Hepatocyte (in vitro differentiated cells): ENCODE results near the gene PIGU. TPM values are rescaled to one million over a fixed set of nuclear protein-coding genes. Genes with fewer than 3 reads are reported as not detected.

Experiments used
- DNase-seq: peaks from one replicate; pipeline ENCODE4 v3.0.0-alpha.2; 2016; ENCODE audit warnings: low spot score
- H2AFZ ChIP-seq: fragments of 200-600 bp; sonication (generic); 2 replicates; pipeline ENCODE4 v1.6.0; 2016; ENCODE audit warnings: antibody characterized with exemption, mild to moderate bottlenecking
- H3K27ac ChIP-seq: fragments of 200-600 bp; sonication (generic); 2 replicates; pipeline ENCODE4 v1.5.1; 2016; ENCODE audit warnings: mild to moderate bottlenecking
- H3K27me3 ChIP-seq: fragments of 200-600 bp; sonication (generic); 2 replicates; pipeline ENCODE4 v1.6.1; 2016
- H3K36me3 ChIP-seq: fragments of 200-600 bp; sonication (generic); replicated peaks from 2 replicates; pipeline ENCODE4 v1.5.1; 2016; ENCODE audit warnings: low read depth; ENCODE audit not compliant: insufficient read depth
- H3K4me1 ChIP-seq: fragments of 200-600 bp; sonication (generic); 2 replicates; pipeline ENCODE4 v1.5.1; 2016; ENCODE audit warnings: mild to moderate bottlenecking, moderate library complexity; ENCODE audit not compliant: insufficient read depth
- H3K4me2 ChIP-seq: fragments of 200-600 bp; sonication (generic); 2 replicates; pipeline ENCODE4 v1.6.0; 2016
- H3K4me3 ChIP-seq: fragments of 200-600 bp; sonication (generic); 2 replicates; pipeline ENCODE4 v1.5.1; 2016; ENCODE audit warnings: mild to moderate bottlenecking
- H3K79me2 ChIP-seq: fragments of 200-600 bp; sonication (generic); 2 replicates; pipeline ENCODE4 v1.6.0; 2017; ENCODE audit warnings: mild to moderate bottlenecking
- H3K9me2 ChIP-seq: fragments of 200-600 bp; sonication (generic); replicated peaks from 2 replicates; pipeline ENCODE4 v1.6.0; 2017; ENCODE audit warnings: mild to moderate bottlenecking; ENCODE audit not compliant: insufficient read depth
- H3K9me3 ChIP-seq: fragments of 200-600 bp; sonication (generic); 2 replicates; pipeline ENCODE4 v1.5.1; 2016; ENCODE audit warnings: low read depth, mild to moderate bottlenecking
- H4K20me1 ChIP-seq: fragments of 200-600 bp; sonication (generic); 2 replicates; pipeline ENCODE4 v1.6.0; 2016; ENCODE audit warnings: mild to moderate bottlenecking; ENCODE audit not compliant: insufficient read depth, poor library complexity, severe bottlenecking
- CTCF ChIP-seq: fragments of 200-600 bp; sonication (generic); IDR thresholded peaks from 2 replicates; pipeline ENCODE4 v1.5.1; 2016; ENCODE audit warnings: antibody characterized with exemption, mild to moderate bottlenecking; ENCODE audit not compliant: poor library complexity
- EZH2 ChIP-seq: fragments of 200-600 bp; sonication (generic); IDR thresholded peaks from 2 replicates; pipeline ENCODE4 v1.6.1; 2016; ENCODE audit warnings: antibody characterized with exemption, mild to moderate bottlenecking, borderline replicate concordance
- EZH2phosphoT487 ChIP-seq: fragments of 200-600 bp; sonication (generic); IDR thresholded peaks from one replicate; pipeline ENCODE4 v1.6.1; 2018; ENCODE audit warnings: antibody characterized with exemption, mild to moderate bottlenecking, low read depth, moderate library complexity; ENCODE audit not compliant: unreplicated experiment, severe bottlenecking
- WGBS: methylation state at CpG from one replicate; pipeline ENCODE4 v1.1.6; 2016; ENCODE audit warnings: low lambda C conversion rate; ENCODE audit errors: missing lambda C conversion rate; 5-methylcytosine and 5-hydroxymethylcytosine counted together
- polyA plus RNA-seq: library from polyadenylated mRNA; unstranded; fragments of >200 nt; fragmentation: Nextera tagmentation; extraction: Ambion mirVana; gene quantifications from 2 replicates; pipeline ENCODE4 v1.2.1, GENCODE V29; 2016
- total RNA-seq: library from RNA; depleted of rRNA; stranded (reverse); fragments of >200 nt; gene quantifications from 2 replicates; pipeline ENCODE4 v1.2.3, GENCODE V29; 2014

Gene PIGU
- total and polyA plus RNA-seq, 2 experiments from 2014 or later = 19.3 to 31.5 TPM

- H3K36me3 ChIP-seq = no peaks in the 10 kb centered on the region
- WGBS = 63% methylated on average over 29 of the region's 43 CpGs
- DNase-seq = no peak
- H2AFZ ChIP-seq = peak overlapping the region; percentile 90
- H3K4me2 ChIP-seq = peak overlapping the region; percentile 88
- H3K27me3 ChIP-seq = no peaks in the 10 kb centered on the region
- TF ChIP-seq EZH2 = no peak
- no peak for TF ChIP-seq CTCF
- no peak for TF ChIP-seq EZH2phosphoT487
- H4K20me1 ChIP-seq = no peaks in the 10 kb centered on the region
- H3K4me1 ChIP-seq = peaks cover 6% of the 10 kb centered on the region
- H3K79me2 ChIP-seq = no peaks in the 10 kb centered on the region
- H3K9me2 ChIP-seq = no peaks in the 10 kb centered on the region
- H3K27ac ChIP-seq = peak overlapping the region; percentile 87
- peak overlapping the region; percentile 73 for H3K4me3 ChIP-seq
- no peaks in the 10 kb centered on the region for H3K9me3 ChIP-seq
These were observed 117.4 kb downstream of the PIGU start for GRCh38 chr20:34559311-34560140.

- H3K9me3 ChIP-seq = no peaks in the 10 kb centered on the region
- H3K36me3 ChIP-seq = no peaks in the 10 kb centered on the region
- H3K4me3 ChIP-seq = peak within 1 kb of the TSS; percentile 83
- peaks cover 6% of the 10 kb centered on the region for H3K4me1 ChIP-seq
- TF ChIP-seq CTCF = no peak
- TF ChIP-seq EZH2 = no peak
- no peak for TF ChIP-seq EZH2phosphoT487
- peak within 1 kb of the TSS; percentile 88 for H3K4me2 ChIP-seq
- no peaks in the 10 kb centered on the region for H3K79me2 ChIP-seq
- H4K20me1 ChIP-seq = no peaks in the 10 kb centered on the region
- WGBS = 2% methylated on average over 78 of the region's 103 CpGs
- no peaks in the 10 kb centered on the region for H3K9me2 ChIP-seq
- DNase-seq = peak; percentile 99
- H3K27me3 ChIP-seq = no peaks in the 10 kb centered on the region
- peak within 1 kb of the TSS; percentile 100 for H2AFZ ChIP-seq
- H3K27ac ChIP-seq = peak within 1 kb of the TSS; percentile 87
These were observed 118.3 kb downstream of the PIGU start, which contains the start of gene MAP1LC3A for GRCh38 chr20:34558320-34559218. MAP1LC3A (plus strand) TSS chr20:34558718; CDS start chr20:34558869, 151 bp downstream.

GRCh38 chr20:34557936-34558319 lies 119.0 kb downstream of the PIGU start:
- peak overlapping the region; percentile 83 for H3K4me3 ChIP-seq
- no peak for TF ChIP-seq EZH2phosphoT487
- no peak for TF ChIP-seq CTCF
- no peak for TF ChIP-seq EZH2
- peak overlapping the region; percentile 100 for H2AFZ ChIP-seq
- H3K4me1 ChIP-seq = peaks cover 6% of the 10 kb centered on the region
- no peaks in the 10 kb centered on the region for H3K79me2 ChIP-seq
- 56% methylated on average over 11 of the region's 11 CpGs for WGBS
- no peaks in the 10 kb centered on the region for H4K20me1 ChIP-seq
- no peaks in the 10 kb centered on the region for H3K9me3 ChIP-seq
- H3K27me3 ChIP-seq = no peaks in the 10 kb centered on the region
- no peaks in the 10 kb centered on the region for H3K9me2 ChIP-seq
- H3K27ac ChIP-seq = peak overlapping the region; percentile 75
- H3K36me3 ChIP-seq = no peaks in the 10 kb centered on the region
- no peak for DNase-seq
- H3K4me2 ChIP-seq = peak overlapping the region; percentile 88
